HK-2 (cell line): Measurements from ENCODE around the gene ASPHD2.
"Not testable (repeated sequence)": the region's sequence is repeated elsewhere in the genome, so short reads cannot be mapped to it uniquely, and the experiment has no call there.

Source experiments
- DNase-seq: peaks from one replicate; pipeline ENCODE4 v3.0.0-alpha.2; 2018; ENCODE audit not compliant: unreplicated experiment

ASPHD2 gene

GRCh38 chr22:26416670-26417276, 12.3 kb upstream of the ASPHD2 start:
- peak; percentile 62 for DNase-seq

DNA sequence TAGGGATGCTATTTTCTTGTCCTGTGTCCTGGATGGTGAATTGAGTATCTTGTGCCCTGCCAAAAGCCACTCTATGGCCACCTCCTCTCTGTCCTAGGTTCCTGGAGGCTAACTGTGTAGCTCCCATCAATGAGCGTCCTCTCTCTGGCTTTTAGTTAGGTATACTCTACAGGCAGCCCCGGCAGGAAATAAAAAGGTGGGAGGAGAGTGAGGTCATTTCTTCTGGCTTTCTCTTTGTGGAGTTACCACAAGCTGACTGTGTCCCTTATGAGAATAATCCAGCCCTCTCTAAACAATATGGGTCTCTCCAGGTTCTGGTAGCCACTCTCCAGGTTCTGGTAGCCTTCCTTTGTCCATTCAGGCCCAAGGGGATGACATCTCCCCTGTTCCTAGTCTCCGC, 11.7 kb upstream of the ASPHD2 start:
- no peak for DNase-seq

DNA sequence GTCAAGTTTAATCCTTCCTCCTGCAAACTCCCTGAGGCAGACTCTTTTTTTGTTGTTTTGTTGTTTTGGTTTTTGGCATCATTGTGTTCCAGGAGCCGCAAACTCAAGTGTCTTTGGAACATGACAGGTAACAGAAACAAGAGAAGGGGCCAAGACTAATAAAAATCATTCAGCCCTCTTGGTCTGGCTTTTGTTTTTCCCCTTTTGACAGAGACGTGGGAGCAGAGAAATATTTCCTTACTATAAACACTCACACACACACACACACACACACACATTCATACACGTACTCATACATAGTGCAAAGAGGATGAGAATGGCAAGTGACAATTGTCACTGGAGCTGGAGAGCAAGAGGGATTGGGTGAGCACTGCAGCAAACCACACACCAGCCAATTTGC, 10.4 kb upstream of the ASPHD2 start:
- no peak for DNase-seq

- DNase-seq = no peak
Observed at GRCh38 chr22:26426924-26427323, 2.1 kb upstream of the ASPHD2 start.

GRCh38 chr22:26429458-26430286, 612 bp downstream of the ASPHD2 start:
- no peak for DNase-seq

GRCh38 chr22:26430600-26430999, 1.5 kb downstream of the ASPHD2 start:
- DNase-seq = no peak

- DNase-seq = no peak
Observed at GRCh38 chr22:26431261-26431995, 2.4 kb downstream of the ASPHD2 start.

DNA sequence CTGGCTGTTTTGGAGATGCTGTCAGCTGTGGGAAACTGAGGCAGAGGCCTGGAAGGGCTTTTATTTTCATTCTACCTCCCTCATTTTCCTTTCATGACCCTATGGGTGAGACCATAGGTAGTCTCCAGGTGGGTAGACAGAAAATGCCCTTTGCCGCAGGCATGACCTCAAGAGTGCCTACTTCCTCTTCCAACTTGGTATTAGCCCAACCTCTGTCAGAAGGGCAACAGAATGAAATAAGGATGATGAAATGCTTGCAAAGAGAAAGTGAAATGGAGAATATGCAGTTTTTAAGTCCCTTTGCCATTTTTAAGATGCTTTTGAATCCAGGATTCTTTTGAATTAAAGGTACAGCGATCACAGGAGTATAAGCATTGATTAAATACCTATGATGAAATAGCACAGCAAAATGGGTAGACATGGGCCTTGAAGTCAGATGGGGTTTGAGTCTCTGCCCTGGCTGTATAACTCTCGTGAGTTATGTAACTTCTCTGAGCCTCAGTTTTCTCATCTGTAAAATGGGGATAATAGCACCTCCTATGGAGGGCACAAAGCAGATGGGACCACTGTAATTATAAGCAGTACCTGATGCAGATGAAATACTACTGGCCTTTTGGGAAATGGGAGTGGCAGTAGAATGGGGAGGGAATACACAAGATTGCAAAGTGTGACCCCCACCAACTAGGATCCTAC, 3.7 kb downstream of the ASPHD2 start:
- DNase-seq = no peak

- DNase-seq = no peak
Observed at GRCh38 chr22:26433805-26434204, 4.7 kb downstream of the ASPHD2 start.

DNA sequence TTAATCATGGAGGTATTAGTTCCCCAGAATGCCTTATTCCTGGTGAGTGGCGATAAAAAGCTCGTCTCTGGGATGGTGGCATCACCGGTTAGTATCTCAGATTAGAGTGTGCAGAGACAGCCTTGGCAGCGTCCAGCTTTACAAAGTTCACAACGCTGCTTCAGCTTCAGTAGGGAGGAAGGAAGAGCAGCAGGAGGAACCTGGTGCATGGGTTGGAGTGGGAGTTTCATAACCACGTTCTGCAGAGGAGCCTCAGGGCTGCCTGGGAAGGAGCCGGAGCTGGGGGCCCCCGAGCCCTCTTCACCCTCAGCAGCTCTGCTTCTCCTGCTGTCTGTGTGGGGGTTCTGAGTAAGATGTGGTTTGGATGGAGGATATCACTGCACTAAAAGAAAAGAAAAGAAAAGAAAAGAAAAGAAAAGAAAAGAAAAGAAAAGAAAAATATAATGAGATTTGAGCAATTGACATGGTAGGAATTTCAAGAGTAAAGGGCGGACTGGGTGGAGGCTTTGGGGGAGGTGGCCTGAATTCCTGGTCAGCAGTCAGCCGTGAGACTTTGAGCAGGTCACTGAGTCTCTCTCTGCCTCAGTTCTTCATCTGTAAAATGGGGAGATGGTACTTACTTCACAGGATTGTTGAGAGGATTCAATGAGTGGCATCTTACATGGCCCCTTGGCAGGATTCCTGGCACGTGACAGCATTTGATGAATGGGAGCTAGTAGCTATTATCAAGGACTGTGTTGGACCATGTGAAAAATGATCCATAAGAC, 6.5 kb downstream of the ASPHD2 start:
- no peak for DNase-seq

- no peak for DNase-seq
Observed at GRCh38 chr22:26436903-26437515, 7.9 kb downstream of the ASPHD2 start.

DNA sequence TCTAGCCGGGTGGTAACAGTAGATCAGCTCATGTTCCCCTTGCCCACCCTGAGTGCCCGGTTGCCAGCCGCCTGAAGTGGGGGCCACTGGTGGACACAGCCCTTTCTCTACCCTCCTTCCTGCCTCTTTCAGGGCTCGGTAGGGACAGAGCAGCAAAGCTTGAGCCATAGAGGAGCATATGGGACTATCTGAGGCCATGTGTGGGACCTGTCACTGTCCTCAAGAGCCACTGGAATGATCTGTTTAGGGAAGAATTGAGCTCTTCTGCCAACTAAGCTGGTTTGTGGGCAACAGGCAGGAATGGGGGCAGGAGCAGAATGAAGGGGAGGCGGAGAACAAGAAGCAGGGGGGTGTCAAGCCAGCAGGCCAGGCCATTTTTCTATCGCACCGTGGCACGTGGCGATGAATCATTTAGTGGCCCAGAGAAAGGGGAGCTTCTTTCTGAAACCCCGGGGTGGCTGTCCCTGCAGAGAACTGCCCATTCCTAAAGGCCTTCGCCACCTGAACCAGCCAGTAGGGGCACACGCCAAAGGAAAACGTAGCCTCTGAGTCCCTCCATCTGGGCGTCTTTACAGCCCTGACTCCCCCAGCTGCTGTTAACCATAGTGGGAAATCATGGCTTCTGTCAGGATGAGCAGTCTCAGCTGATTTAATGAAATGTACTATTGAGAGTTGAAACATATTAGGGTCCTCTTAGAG, 8.8 kb downstream of the ASPHD2 start:
- no peak for DNase-seq

DNA sequence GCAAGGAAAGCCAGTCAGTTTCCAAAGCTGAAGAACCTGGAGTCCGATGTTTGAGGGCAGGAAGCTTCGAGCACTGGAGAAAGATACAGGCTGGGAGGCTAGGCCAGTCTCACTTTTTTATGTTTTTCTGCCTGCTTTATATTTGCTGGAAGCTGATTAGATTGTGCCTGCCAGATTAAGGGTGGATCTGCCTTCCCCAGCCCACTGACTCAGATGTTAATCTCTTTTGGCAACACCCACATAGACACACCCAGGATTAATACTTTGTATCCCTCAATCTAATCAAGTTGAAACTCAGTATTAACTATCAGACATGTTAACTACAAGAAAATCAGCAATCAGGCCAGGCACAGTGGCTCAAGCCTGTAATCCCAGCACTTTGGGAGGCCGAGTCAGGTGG, 9.7 kb downstream of the ASPHD2 start:
- not testable (repeated sequence) for DNase-seq

- no peak for DNase-seq
Observed at GRCh38 chr22:26439559-26439958, 10.5 kb downstream of the ASPHD2 start.

DNA sequence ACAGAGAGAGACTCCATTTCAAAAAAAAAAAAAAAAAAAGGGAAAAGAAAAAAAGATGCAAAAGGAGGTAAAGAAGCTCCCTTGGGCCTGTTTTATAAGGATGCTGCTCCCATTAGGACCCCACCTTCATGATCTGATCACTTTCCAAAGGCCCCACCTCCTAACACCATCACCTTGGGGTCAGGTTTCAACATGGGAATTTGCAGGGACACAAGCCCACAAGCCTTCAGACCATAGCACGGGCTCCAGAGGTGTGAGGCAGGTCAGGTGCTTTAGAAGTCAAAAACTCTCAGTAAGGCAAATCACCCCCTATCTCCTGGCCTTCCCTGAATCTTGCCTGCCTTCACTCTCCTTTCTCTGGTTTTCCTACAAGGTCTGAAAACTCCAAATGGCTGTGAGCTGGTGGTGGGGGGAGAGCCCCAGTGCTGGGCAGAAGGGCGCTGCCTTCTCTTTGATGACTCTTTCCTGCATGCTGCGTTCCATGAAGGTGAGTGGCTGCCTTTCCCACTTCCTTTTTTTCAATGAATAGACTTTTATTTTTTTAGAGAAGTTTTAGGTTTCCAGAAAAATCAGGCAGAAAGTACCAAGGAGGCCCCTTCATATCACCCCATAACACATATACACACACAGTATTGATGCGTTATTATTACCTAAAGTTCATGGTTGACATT, 13.2 kb downstream of the ASPHD2 start:
- DNase-seq = no peak

- no peak for DNase-seq
Observed at GRCh38 chr22:26443901-26444690, 15.0 kb downstream of the ASPHD2 start.

DNA sequence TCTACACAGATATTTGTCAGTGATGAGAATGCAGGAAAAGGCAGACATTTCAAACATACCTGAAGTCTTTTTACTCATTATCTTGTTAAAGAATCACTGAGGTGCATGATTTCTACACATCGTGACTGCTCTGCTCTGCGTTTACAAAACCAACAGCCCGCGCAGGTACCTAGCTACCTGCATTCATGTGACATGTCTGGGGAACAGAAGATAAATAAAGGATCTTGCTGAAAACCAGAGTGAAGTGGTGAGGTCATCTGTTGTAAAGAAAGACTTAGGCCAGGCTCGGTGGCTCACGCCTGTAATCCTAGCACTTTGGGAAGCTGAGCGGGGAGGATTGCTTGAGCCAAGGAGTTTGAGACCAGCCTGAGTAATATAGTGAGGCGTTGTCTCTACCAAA, 15.7 kb downstream of the ASPHD2 start:
- DNase-seq = no peak

DNA sequence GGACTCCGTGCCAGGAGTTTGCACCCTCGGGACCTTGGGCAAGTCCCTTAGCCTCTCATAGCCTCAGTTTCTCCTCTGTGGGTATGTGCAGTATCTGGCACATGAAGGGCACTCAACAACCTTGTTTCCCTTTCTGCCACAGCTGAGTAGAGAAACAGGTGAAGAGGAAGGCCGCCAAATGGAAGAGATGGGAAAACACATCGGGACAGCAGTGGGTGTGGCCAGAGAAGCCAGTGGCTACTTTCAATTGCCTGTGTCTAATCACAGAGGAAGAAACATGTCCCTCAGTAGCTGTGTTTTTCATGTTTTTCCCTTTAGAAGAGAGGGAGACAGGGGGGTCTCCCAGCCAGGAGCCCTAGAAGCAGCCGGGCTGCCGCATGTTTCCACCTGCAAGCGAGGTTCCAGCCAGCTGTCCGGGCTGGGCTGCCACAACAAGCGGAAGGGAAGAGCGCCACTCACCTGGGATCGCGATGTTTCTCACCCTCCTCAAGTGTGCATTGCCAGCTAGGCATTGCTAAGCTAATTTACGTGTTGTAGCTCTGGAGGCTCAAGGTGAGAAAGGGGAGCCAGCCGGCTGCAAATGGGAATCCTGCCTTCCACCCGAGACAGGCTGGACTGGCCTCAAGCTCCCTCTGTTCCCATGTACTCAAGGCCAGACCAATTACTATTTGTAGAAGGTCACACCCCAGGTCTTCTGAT, 16.7 kb downstream of the ASPHD2 start:
- no peak for DNase-seq
